ENCODE measurements around the gene HSPD1. TPM values are rescaled to one million over a fixed set of nuclear protein-coding genes. Genes with fewer than 3 reads are reported as not detected.
A peak's percentile ranks its signal among the peaks of the same experiment; 100 is the strongest.

The HSPD1 gene
- total RNA-seq, 4 donors from 2014 or later, result 138 to 643 (median 306) TPM

- no peak for DNase-seq (ENCODE audit: low spot score)
- ATAC-seq (ENCODE audit: low FRiP score), result no peak
- no peak for TF ChIP-seq CTCF (IDR thresholded peaks at IDR 0.05)
Measured at GRCh38 chr2:197517150-197517549, 17.5 kb upstream of the HSPD1 start.

GRCh38 chr2:197516393-197516761, 16.7 kb upstream of the HSPD1 start:
- ATAC-seq (ENCODE audit: low FRiP score) (peak; percentile 20), DNase-seq (ENCODE audit: low spot score) (peak; percentile 23)

GRCh38 chr2:197515739-197516392, 16.2 kb upstream of the HSPD1 start, which contains the start of gene MOB4:
MOB4 (plus strand) TSS chr2:197516066; CDS start chr2:197516087, 21 bp downstream.
- DNase-seq (ENCODE audit: low spot score), result peak; percentile 78
- TF ChIP-seq CTCF (IDR thresholded peaks at IDR 0.05), result no peak
- ATAC-seq (ENCODE audit: low FRiP score), result peak; percentile 100

More at GRCh38 chr2:197516393-197516761, 16.7 kb upstream of the HSPD1 start:
- no peak for TF ChIP-seq CTCF (IDR thresholded peaks at IDR 0.05)

- no peak for DNase-seq (ENCODE audit: low spot score)
- no peak for TF ChIP-seq CTCF (IDR thresholded peaks at IDR 0.05)
- ATAC-seq (ENCODE audit: low FRiP score), result no peak
Measured at GRCh38 chr2:197515315-197515738, 15.7 kb upstream of the HSPD1 start.

GRCh38 chr2:197514754-197515153, 15.1 kb upstream of the HSPD1 start:
- no peak for TF ChIP-seq CTCF (IDR thresholded peaks at IDR 0.05)
- ATAC-seq (ENCODE audit: low FRiP score), result no peak
- DNase-seq (ENCODE audit: low spot score), result no peak

- no peak for TF ChIP-seq CTCF (IDR thresholded peaks at IDR 0.05)
- no peak for ATAC-seq (ENCODE audit: low FRiP score)
- DNase-seq (ENCODE audit: low spot score), result no peak
Measured at GRCh38 chr2:197513915-197514314, 14.3 kb upstream of the HSPD1 start.

GRCh38 chr2:197506658-197507057, 7.0 kb upstream of the HSPD1 start:
- ATAC-seq (ENCODE audit: low FRiP score) (no peak), DNase-seq (ENCODE audit: low spot score) (no peak)
- no peak for TF ChIP-seq CTCF (IDR thresholded peaks at IDR 0.05)
